Measurements from ENCODE around the gene NTRK3.

The NTRK3 gene

DNA sequence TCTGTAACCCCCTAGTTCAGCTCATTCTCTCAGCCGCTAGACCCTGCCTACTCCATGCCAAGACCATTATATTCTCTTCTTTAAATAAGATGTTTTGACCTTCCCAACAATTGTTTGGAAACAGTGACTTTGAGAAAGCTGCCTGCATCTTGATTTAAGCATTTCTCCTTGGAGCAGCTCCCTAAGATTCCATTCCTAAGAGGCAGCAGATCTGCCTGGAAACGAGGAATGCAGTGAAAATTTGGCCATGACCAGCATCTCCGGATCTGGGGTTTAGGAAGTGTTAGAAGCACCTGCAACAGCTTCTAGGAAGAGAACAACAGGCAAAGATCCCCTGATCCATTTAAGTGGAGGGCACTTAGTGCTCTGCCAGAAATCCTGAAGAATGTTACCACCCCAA lies 235.7 kb downstream of the NTRK3 start:
- H3K4me3 ChIP-seq (ENCODE audit: low read length), result no peak overlapping the region
- DNase-seq (ENCODE audit: low read depth), result peak; percentile 63
- TF ChIP-seq, protein P1, sequence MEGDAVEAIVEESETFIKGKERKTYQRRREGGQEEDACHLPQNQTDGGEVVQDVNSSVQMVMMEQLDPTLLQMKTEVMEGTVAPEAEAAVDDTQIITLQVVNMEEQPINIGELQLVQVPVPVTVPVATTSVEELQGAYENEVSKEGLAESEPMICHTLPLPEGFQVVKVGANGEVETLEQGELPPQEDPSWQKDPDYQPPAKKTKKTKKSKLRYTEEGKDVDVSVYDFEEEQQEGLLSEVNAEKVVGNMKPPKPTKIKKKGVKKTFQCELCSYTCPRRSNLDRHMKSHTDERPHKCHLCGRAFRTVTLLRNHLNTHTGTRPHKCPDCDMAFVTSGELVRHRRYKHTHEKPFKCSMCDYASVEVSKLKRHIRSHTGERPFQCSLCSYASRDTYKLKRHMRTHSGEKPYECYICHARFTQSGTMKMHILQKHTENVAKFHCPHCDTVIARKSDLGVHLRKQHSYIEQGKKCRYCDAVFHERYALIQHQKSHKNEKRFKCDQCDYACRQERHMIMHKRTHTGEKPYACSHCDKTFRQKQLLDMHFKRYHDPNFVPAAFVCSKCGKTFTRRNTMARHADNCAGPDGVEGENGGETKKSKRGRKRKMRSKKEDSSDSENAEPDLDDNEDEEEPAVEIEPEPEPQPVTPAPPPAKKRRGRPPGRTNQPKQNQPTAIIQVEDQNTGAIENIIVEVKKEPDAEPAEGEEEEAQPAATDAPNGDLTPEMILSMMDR (conservative IDR thresholded peaks at IDR 0.05; ENCODE audit: low read length), result no peak

DNA sequence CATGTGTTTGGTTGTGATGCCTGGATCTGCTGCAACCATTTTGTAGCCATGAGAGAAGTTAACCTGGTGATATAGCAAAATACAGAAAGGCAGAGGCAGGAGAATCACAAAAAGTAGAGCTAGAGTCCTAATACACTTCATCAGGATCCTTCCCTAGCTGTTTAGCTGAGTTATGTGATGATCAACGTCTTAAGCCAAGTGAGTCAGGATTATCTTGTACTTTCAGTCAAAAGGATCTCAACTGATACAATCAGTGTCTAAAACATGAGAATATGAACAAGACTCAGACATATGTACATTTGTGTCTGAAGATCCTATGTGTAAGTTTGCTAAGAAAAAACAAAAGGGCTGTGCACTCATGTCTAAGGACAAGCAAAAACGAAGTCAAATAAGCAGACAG lies 236.9 kb downstream of the NTRK3 start:
- DNase-seq (ENCODE audit: low read depth), result no peak
- TF ChIP-seq, protein P1 (conservative IDR thresholded peaks at IDR 0.05; ENCODE audit: low read length), result no peak
- H3K4me3 ChIP-seq (ENCODE audit: low read length), result no peak overlapping the region

DNA sequence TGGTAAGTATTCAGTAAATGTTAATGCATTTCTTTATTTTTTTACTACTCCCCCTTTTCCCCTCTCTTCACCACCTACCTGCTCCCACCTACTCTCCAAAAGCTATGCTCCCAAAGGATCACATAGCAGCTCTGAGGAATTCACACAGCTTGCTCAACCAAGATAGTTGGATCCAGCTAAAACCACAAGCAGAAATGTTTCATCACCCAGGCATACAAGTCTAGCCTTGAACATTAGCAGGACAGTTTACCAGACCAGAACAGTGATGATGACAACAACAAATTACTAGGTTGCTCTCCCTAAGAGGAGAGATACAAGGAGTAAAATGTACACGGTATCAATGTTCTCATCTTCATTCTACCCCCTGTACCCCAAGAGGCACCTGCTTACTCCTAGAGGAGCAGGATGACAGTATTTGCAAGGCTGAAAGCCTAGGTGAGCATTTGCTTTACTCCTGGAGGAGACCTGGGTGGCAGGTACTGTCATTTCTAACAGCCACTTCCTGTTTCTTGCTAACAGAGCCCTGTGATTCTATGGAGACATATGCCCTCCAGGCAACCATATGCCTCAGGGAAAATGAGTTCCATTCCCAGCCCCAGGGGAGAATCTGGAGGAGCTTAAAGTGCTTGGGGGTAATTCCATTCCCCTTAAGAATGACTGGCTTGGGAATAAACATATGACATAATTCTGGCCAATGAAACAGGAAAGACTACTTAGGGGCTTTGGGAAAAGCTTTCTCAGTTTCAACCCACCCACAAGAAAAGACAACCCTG lies 237.5 kb downstream of the NTRK3 start:
- TF ChIP-seq, protein P1 (conservative IDR thresholded peaks at IDR 0.05; ENCODE audit: low read length), result no peak
- H3K4me3 ChIP-seq (ENCODE audit: low read length), result no peak overlapping the region
- peak; percentile 88 for DNase-seq (ENCODE audit: low read depth)

DNA sequence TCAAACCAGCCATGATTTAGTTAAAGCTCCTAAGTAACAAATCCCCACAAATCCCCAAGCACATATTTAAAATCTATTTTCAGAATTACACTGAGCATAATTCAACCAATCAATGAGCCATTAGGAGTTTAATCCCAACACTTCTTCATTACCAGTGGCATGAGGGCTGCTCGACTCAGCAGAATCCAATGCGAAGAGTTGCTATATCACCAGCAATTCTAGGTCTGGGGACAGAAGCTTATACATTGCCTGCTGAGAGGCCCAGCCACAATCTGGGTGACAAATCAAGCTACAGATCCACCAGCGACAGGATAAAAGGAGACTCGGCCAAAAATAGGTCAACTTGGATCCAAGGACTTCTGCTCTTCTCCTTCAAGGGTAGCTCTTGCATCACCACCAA lies 238.8 kb downstream of the NTRK3 start:
- DNase-seq (ENCODE audit: low read depth), result no peak
- TF ChIP-seq, protein P1 (conservative IDR thresholded peaks at IDR 0.05; ENCODE audit: low read length), result no peak
- H3K4me3 ChIP-seq (ENCODE audit: low read length), result no peak overlapping the region

DNA sequence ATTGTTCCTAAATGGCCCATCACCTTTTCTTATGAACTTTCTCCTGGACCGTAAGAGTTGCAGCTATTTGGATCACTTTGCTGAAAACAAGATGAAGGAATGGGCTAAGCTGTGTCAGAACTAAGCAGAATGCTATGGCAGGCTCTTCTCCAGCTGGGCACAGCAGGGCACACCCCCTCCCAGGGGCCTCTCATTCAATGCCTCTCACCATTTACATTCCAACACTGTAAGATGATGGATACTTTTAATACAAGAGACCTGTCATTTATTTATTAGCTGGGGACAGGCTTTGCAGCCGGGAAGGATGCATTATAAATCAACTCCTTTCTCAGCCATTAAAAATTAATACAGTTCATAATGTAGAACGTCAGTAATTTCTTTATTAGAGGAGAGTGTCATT lies 240.1 kb downstream of the NTRK3 start:
- TF ChIP-seq, protein P1 (conservative IDR thresholded peaks at IDR 0.05; ENCODE audit: low read length), result no peak
- H3K4me3 ChIP-seq (ENCODE audit: low read length), result no peak overlapping the region
- no peak for DNase-seq (ENCODE audit: low read depth)

DNA sequence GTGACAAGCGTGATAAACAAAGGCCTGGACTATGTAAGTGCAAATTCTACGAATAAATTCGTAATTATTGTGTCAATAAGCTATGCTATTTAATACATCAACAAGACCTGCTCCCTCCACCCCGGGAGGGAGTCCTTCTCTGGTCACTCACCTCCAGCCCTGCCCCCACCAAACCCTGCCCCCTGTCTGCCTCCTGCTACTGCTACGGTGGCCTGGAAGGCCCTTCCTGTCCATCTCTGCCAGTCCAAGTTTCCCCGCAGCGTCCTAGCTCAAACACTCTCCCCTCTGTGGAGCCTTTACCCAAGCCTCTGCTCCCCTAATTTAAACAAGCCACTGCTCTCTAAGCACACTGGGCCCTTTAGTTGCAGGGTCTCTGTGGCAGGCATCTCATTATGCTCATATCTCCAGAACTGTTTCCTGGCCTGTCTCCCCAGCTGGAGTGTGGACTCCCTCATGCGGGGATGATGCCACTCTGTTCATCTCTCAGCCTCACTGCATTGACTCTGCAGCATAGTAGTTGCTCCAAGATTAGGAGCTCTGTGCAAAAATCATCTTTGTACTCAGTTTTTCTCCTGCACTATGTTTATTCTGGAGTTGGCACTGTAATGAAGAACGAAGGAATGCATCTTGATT lies 241.2 kb downstream of the NTRK3 start:
- TF ChIP-seq, protein P1 (conservative IDR thresholded peaks at IDR 0.05; ENCODE audit: low read length), result no peak

More for the DNA sequence above, 241.2 kb downstream of the NTRK3 start:
- DNase-seq (ENCODE audit: low read depth), result no peak
- no peak overlapping the region for H3K4me3 ChIP-seq (ENCODE audit: low read length)

Measured in AG10803 (cell line).